Neural cell (in vitro differentiated cells): ENCODE measurements around the gene CYB5B.

Experiments used
- CTCF ChIP-seq: fragments of 450-650 bp; IDR thresholded peaks from 2 replicates; pipeline ENCODE4 v1.5.1; 2014; ENCODE audit warnings: antibody characterized with exemption, mild to moderate bottlenecking, moderate library complexity; ENCODE audit not compliant: poor library complexity, severe bottlenecking
- EP300 ChIP-seq: fragments of 450-650 bp; conservative IDR thresholded peaks from 2 replicates; pipeline ENCODE4 v1.6.1; 2014; ENCODE audit warnings: antibody characterized with exemption, mild to moderate bottlenecking, moderate library complexity; ENCODE audit not compliant: poor library complexity, severe bottlenecking
- EZH2 ChIP-seq: fragments of 200-600, 300-800 bp; shearing (Covaris generic), sonication (generic); IDR thresholded peaks from 2 replicates; pipeline ENCODE4 v1.6.1; 2014; ENCODE audit warnings: antibody characterized with exemption, low read length, borderline replicate concordance, mild to moderate bottlenecking; ENCODE audit not compliant: insufficient read depth, poor library complexity, severe bottlenecking
- MXI1 ChIP-seq: fragments of 450-650 bp; conservative IDR thresholded peaks from 2 replicates; pipeline ENCODE4 v1.6.1; 2014; ENCODE audit warnings: antibody characterized with exemption, mild to moderate bottlenecking; ENCODE audit not compliant: poor library complexity, severe bottlenecking
- POLR2AphosphoS5 ChIP-seq: IDR thresholded peaks from 2 replicates; pipeline ENCODE4 v1.6.1; 2012
- RAD21 ChIP-seq: fragments of 450-650 bp; conservative IDR thresholded peaks from 2 replicates; pipeline ENCODE4 v1.6.1; 2014; ENCODE audit warnings: antibody characterized with exemption, mild to moderate bottlenecking, moderate library complexity
- REST ChIP-seq: IDR thresholded peaks from 2 replicates; pipeline ENCODE4 v1.6.1; 2012; ENCODE audit warnings: borderline replicate concordance
- SMC3 ChIP-seq: fragments of 450-650 bp; conservative IDR thresholded peaks from 2 replicates; pipeline ENCODE4 v1.6.1; 2014; ENCODE audit warnings: antibody characterized with exemption, mild to moderate bottlenecking, moderate library complexity; ENCODE audit not compliant: poor library complexity

- no peak for TF ChIP-seq CTCF
- TF ChIP-seq REST: no peak
- TF ChIP-seq EZH2: no peak
- TF ChIP-seq POLR2AphosphoS5: no peak
- no peak for TF ChIP-seq EP300
- no peak for TF ChIP-seq SMC3
- no peak for TF ChIP-seq RAD21
- no peak for TF ChIP-seq MXI1
Measured at GRCh38 chr16:69467080-69467479, 42.7 kb downstream of the CYB5B start.
